Vagina (tissue), 2 donors: ENCODE data around the gene TGFA.

Source experiments
- CTCF ChIP-seq, 3 experiments: fragments of 450-650 bp in 2 of 3; fragments of 200-600 bp in 1 of 3; sonication (generic) in 1 of 3; IDR thresholded peaks; one replicate each; pipeline ENCODE4 v1.5.1; 2017 to 2019; ENCODE audit warnings: antibody characterized with exemption in 3 of 3, mild to moderate bottlenecking in 2 of 3, moderate library complexity in 2 of 3
- POLR2A ChIP-seq, 2 donors: fragments of 450-650 bp; IDR thresholded peaks; one replicate each; pipeline ENCODE4 v1.6.1; 2017; ENCODE audit warnings: antibody characterized with exemption in 2 of 2, mild to moderate bottlenecking in 2 of 2, moderate library complexity in 2 of 2
- POLR2AphosphoS5 ChIP-seq, 2 donors: sonication (generic); formaldehyde crosslinking; IDR thresholded peaks; one replicate each; pipeline ENCODE4 v1.9.0; 2017; ENCODE audit warnings: antibody characterized with exemption in 2 of 2, mild to moderate bottlenecking in 2 of 2, low read depth in 1 of 2; ENCODE audit not compliant: insufficient read depth in 1 of 2

DNA sequence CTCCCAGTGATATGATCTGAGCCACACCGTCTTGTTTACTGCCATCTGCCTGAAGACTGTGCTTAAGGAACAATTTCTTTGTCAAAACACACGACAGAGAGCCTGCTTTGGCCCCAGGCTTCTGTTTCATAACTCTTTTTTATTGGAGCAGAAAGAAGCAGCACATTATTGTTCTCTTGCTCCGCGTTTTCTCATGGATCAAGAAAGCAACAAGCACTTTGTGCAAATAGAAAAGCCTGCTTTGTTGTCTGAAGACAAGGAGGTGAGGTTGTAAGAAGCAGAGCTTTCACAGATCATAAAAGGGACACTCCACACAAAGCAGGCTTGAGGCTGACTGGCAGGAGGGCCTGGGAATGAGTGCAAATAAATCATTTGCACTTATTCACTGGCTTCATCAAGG is 133.5 kb downstream of the TGFA start:
- no peak for TF ChIP-seq CTCF (IDR thresholded peaks at IDR 0.05)
- no peak for TF ChIP-seq POLR2A (IDR thresholded peaks at IDR 0.05)
- TF ChIP-seq POLR2AphosphoS5 (IDR thresholded peaks at IDR 0.05; ENCODE audit: insufficient read depth in 1 of 2, low read depth in 1 of 2): no peak
